CD14-positive monocyte (primary cell): Measurements from ENCODE around the gene SETX. TPM values are rescaled to one million over a fixed set of nuclear protein-coding genes. Genes with fewer than 3 reads are reported as not detected.

Experiments used
- DNase-seq, 3 donors: peaks; one replicate each; pipeline ENCODE4 v3.0.0-alpha.2; 2011 to 2022
- H2AFZ ChIP-seq: 2 replicates; pipeline ENCODE4 v1.6.0; 2012; ENCODE audit warnings: mild to moderate bottlenecking, low read depth, low read length, inconsistent platforms; ENCODE audit not compliant: insufficient read depth, poor library complexity, severe bottlenecking
- H3K27ac ChIP-seq, 2 donors: 1 replicate in 1 of 2; 2 replicates in 1 of 2; pipeline ENCODE4 v1.5.1; 2012 to 2013; ENCODE audit warnings: low read length in 2 of 2, control low read depth in 1 of 2, inconsistent platforms in 1 of 2, low read depth in 1 of 2, mild to moderate bottlenecking in 1 of 2
- H3K27me3 ChIP-seq, 2 donors: one replicate each; pipeline versions ENCODE4 v1.6.0 to v1.6.1; 2011 to 2013; ENCODE audit warnings: low read length in 2 of 2; ENCODE audit not compliant: control insufficient read depth in 2 of 2, insufficient read depth in 2 of 2
- H3K36me3 ChIP-seq, 2 donors: replicated peaks in 1 of 2; 1 replicate in 1 of 2; 2 replicates in 1 of 2; pipeline versions ENCODE4 v1.5.1 to v1.6.1; 2012 to 2013; ENCODE audit warnings: low read length in 2 of 2, control low read depth in 1 of 2, inconsistent platforms in 1 of 2, mild to moderate bottlenecking in 1 of 2; ENCODE audit not compliant: insufficient read depth in 2 of 2, control insufficient read depth in 1 of 2
- H3K4me1 ChIP-seq, 2 donors: 1 replicate in 1 of 2; 2 replicates in 1 of 2; pipeline versions ENCODE4 v1.5.1 to v1.6.1; 2012 to 2013; ENCODE audit warnings: low read length in 2 of 2, control low read depth in 1 of 2, inconsistent platforms in 1 of 2, mild to moderate bottlenecking in 1 of 2, moderate library complexity in 1 of 2; ENCODE audit not compliant: insufficient read depth in 2 of 2, control insufficient read depth in 1 of 2
- H3K4me2 ChIP-seq: replicated peaks from 2 replicates; pipeline ENCODE3; 2012; ENCODE audit warnings: low read length, moderate library complexity, mild to moderate bottlenecking; ENCODE audit not compliant: poor library complexity, severe bottlenecking; ENCODE audit errors: extremely low read depth
- H3K4me3 ChIP-seq, 3 experiments: fragments of 200-600 bp in 1 of 3; sonication (generic) in 1 of 3; replicated peaks in 1 of 3; 1 replicate in 2 of 3; 2 replicates in 1 of 3; pipeline ENCODE4 v1.5.1; 2011 to 2013; ENCODE audit warnings: low read length in 3 of 3, mild to moderate bottlenecking in 3 of 3, control low read depth in 2 of 3, low read depth in 2 of 3, inconsistent platforms in 1 of 3, moderate library complexity in 1 of 3
- H3K79me2 ChIP-seq: 2 replicates; pipeline ENCODE4 v1.6.0; 2012; ENCODE audit warnings: mild to moderate bottlenecking, control low read depth, inconsistent platforms, low read length, moderate library complexity; ENCODE audit not compliant: insufficient read depth
- H3K9ac ChIP-seq: 2 replicates; pipeline ENCODE4 v1.6.0; 2017; ENCODE audit warnings: low read length, mild to moderate bottlenecking; ENCODE audit not compliant: insufficient read depth, poor library complexity, severe bottlenecking
- H3K9me3 ChIP-seq, 2 donors: replicated peaks in 1 of 2; 1 replicate in 1 of 2; 2 replicates in 1 of 2; pipeline versions ENCODE4 v1.5.1 to v1.6.1; 2012 to 2013; ENCODE audit warnings: low read length in 2 of 2, control low read depth in 1 of 2; ENCODE audit not compliant: control insufficient read depth in 1 of 2, insufficient read depth in 1 of 2
- H4K20me1 ChIP-seq: 2 replicates; pipeline ENCODE4 v1.6.0; 2012; ENCODE audit warnings: mild to moderate bottlenecking, low read length, control low read depth, moderate library complexity; ENCODE audit not compliant: insufficient read depth
- H3K27ac Mint-ChIP-seq, 7 donors: one replicate each; pipeline ENCODE4 v1.8.0; 2020; ENCODE audit warnings: mild to moderate bottlenecking in 7 of 7, mixed read lengths in 7 of 7, moderate library complexity in 6 of 7, inconsistent platforms in 2 of 7
- H3K27me3 Mint-ChIP-seq, 3 donors: one replicate each; pipeline ENCODE4 v1.8.0; 2021 to 2022; ENCODE audit warnings: low read depth in 3 of 3, mild to moderate bottlenecking in 3 of 3, mixed read lengths in 3 of 3, moderate library complexity in 3 of 3, inconsistent platforms in 1 of 3
- H3K36me3 Mint-ChIP-seq, 2 donors: one replicate each; pipeline ENCODE4 v1.8.0; 2020; ENCODE audit warnings: mixed read lengths in 2 of 2, inconsistent platforms in 1 of 2, mild to moderate bottlenecking in 1 of 2
- H3K4me1 Mint-ChIP-seq: one replicate; pipeline ENCODE4 v1.8.0; 2020; ENCODE audit warnings: mild to moderate bottlenecking, mixed read lengths
- H3K4me3 Mint-ChIP-seq, 2 donors: one replicate each; pipeline ENCODE4 v1.8.0; 2020; ENCODE audit warnings: mild to moderate bottlenecking in 2 of 2, mixed read lengths in 2 of 2, moderate library complexity in 1 of 2
- H3K9me3 Mint-ChIP-seq, 7 donors: one replicate each; pipeline ENCODE4 v1.8.0; 2020 to 2022; ENCODE audit warnings: mixed read lengths in 7 of 7, mild to moderate bottlenecking in 6 of 7, moderate library complexity in 6 of 7, inconsistent platforms in 2 of 7
- WGBS: methylation state at CpG from one replicate; pipeline ENCODE4 v1.1.5; 2013; ENCODE audit warnings: missing lambda C conversion rate; ENCODE audit not compliant: insufficient coverage; 5-methylcytosine and 5-hydroxymethylcytosine counted together
- intact Hi-C, 2 donors: fragments of 100-400 bp; cut with micrococcal nuclease; formaldehyde crosslinking; loops; one replicate each; pipeline versions ENCODE4 v1.15.0 to v1.15.1; 2023
- polyA plus RNA-seq, 3 donors: library from polyadenylated mRNA; depleted of rRNA in 1 of 3; unstranded in 2 of 3; stranded (reverse) in 1 of 3; fragments of 300-500 nt in 2 of 3; fragments of >200 nt in 1 of 3; fragmentation: Illumina TruSeq in 2 of 3; gene quantifications; 1 replicate in 2 of 3; 2 replicates in 1 of 3; pipeline ENCODE4 v1.2.3, GENCODE V29; 2012 to 2021
- TF ChIP-seq, protein P1 (sequence below): fragments of 200-600 bp; IDR thresholded peaks from one replicate; pipeline ENCODE4 v1.8.0; 2022; ENCODE audit warnings: antibody characterized with exemption, mild to moderate bottlenecking

The SETX gene
- polyA plus RNA-seq, 3 donors, result 18.4 to 31.7 (median 24.2) TPM

DNA sequence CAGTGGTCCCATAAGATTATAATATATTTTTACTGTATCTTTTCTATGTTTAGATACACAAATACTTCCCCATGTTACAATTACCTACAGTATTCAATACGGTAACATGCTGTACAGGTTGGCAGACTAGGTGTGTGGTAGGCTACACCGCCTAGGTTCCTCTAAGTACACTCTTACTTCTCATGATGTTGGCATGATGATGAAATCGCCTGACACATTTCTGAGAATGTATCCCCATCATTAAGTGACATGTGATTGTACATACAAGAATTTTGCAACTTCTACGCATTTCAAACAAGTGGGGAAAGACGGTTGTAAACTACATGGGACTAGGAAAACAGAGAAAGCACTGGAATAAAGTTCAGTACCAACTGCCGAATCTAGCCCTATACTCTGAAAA, 53.3 kb downstream of the SETX start:
- intact Hi-C loops, result loop anchor here in 1 of 2 donors (5.0 kb wide), 1 partner anchor 41 kb away; no protein-coding TSS in a partner anchor
- Histone ChIP-seq H3K36me3 (peaks cover 90 to 94% of the 10 kb centered on the region in 2 donors), H3K9ac (no peak overlapping the region), H3K9me3 (no peaks in the 10 kb centered on the region), H4K20me1 (peaks cover 96% of the 10 kb centered on the region), H3K27ac (no peak overlapping the region), H3K79me2 (peaks cover 52% of the 10 kb centered on the region), H2AFZ (no peak overlapping the region), H3K4me2 (no peak overlapping the region), H3K4me1 (no peaks in the 10 kb centered on the region), H3K4me3 (no peak overlapping the region), H3K27me3 (no peaks in the 10 kb centered on the region)
- H3K36me3 Mint-ChIP-seq, result peaks cover 70 to 93% of the 10 kb centered on the region in 2 donors
- no peaks in the 10 kb centered on the region for H3K4me1 Mint-ChIP-seq
- no peak overlapping the region for H3K4me3 Mint-ChIP-seq
- TF ChIP-seq, protein P1, sequence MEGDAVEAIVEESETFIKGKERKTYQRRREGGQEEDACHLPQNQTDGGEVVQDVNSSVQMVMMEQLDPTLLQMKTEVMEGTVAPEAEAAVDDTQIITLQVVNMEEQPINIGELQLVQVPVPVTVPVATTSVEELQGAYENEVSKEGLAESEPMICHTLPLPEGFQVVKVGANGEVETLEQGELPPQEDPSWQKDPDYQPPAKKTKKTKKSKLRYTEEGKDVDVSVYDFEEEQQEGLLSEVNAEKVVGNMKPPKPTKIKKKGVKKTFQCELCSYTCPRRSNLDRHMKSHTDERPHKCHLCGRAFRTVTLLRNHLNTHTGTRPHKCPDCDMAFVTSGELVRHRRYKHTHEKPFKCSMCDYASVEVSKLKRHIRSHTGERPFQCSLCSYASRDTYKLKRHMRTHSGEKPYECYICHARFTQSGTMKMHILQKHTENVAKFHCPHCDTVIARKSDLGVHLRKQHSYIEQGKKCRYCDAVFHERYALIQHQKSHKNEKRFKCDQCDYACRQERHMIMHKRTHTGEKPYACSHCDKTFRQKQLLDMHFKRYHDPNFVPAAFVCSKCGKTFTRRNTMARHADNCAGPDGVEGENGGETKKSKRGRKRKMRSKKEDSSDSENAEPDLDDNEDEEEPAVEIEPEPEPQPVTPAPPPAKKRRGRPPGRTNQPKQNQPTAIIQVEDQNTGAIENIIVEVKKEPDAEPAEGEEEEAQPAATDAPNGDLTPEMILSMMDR, result no peak
- 100% methylated on average over 1 of the region's 6 CpGs for WGBS
- no peaks in the 10 kb centered on the region for H3K9me3 Mint-ChIP-seq
- H3K27ac Mint-ChIP-seq, result no peak overlapping the region
- no peak for DNase-seq
- no peaks in the 10 kb centered on the region for H3K27me3 Mint-ChIP-seq

DNA sequence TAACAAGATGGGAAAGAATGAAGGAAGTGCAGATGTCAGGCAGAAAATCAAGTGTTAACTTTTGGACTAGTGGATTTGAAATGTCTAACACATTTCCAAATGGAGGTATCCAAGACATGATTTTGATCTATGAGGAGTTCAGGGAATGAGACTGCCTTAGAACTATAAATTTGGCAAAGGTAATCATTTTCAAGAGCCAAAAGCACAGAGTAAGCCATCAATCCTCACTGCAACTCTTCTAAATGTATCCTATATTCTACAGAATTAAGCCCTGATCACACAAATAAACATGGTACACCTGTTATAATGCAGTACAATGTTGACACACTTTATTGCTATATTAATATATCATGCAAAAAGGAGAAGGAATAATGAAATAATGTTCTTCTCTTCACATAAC, 55.6 kb downstream of the SETX start:
- Histone ChIP-seq H3K27me3 (no peaks in the 10 kb centered on the region), H3K27ac (no peak overlapping the region), H3K4me2 (no peak overlapping the region), H2AFZ (no peak overlapping the region), H3K36me3 (peaks cover 94% of the 10 kb centered on the region in 2 donors), H3K4me3 (no peak overlapping the region), H3K79me2 (peaks cover 40% of the 10 kb centered on the region), H3K4me1 (no peaks in the 10 kb centered on the region), H3K9ac (no peak overlapping the region), H3K9me3 (no peaks in the 10 kb centered on the region), H4K20me1 (peaks cover 96% of the 10 kb centered on the region)
- intact Hi-C loops, result no loop called here
- peaks cover 82 to 95% of the 10 kb centered on the region in 2 donors for H3K36me3 Mint-ChIP-seq
- no peaks in the 10 kb centered on the region for H3K27me3 Mint-ChIP-seq
- no peak overlapping the region for H3K4me3 Mint-ChIP-seq
- TF ChIP-seq, protein P1, result no peak
- DNase-seq, result no peak
- H3K9me3 Mint-ChIP-seq, result no peaks in the 10 kb centered on the region
- no peaks in the 10 kb centered on the region for H3K4me1 Mint-ChIP-seq
- H3K27ac Mint-ChIP-seq, result no peak overlapping the region
